SK-N-SH (cell line): Measurements from ENCODE around the gene NPS. TPM values are rescaled to one million over a fixed set of nuclear protein-coding genes. Genes with fewer than 3 reads are reported as not detected.

Experiments used
- CTCF ChIA-PET: fragments of 300-600, 350-600 bp; formaldehyde crosslinking; extraction: SDS; loops from one replicate; lab custom pipeline; 2021; lab: Yijun Ruan, JAX
- POLR2A ChIA-PET: fragments of 350-600 bp; sonication (Branson Sonifier 250); formaldehyde crosslinking; extraction: SDS; loops from one replicate; lab custom pipeline; 2020; ENCODE audit warnings: antibody characterized with exemption, inconsistent platforms; lab: Yijun Ruan, JAX
- DNase-seq: peaks from one replicate; pipeline ENCODE4 v3.0.0; 2012
- H2AFZ ChIP-seq: fragments of 200-600 bp; sonication (generic); 2 replicates; pipeline ENCODE4 v1.8.1; 2016; ENCODE audit warnings: antibody characterized with exemption, mild to moderate bottlenecking, low read depth
- H3F3A ChIP-seq: fragments of 200-600 bp; sonication (generic); replicated peaks from 2 replicates; pipeline ENCODE3; 2016; ENCODE audit warnings: antibody characterized with exemption, mild to moderate bottlenecking; ENCODE audit not compliant: insufficient read depth
- H3K27ac ChIP-seq, 2 experiments: fragments of 200-500 bp in 1 of 2; fragments of 200-600 bp in 1 of 2; sonication (Bioruptor generic) in 1 of 2; sonication (generic), shearing (Covaris generic) in 1 of 2; 2 replicates each; pipeline versions ENCODE4 v1.5.1 to v1.6.1; 2014 to 2016; ENCODE audit warnings: low read depth in 2 of 2, inconsistent platforms in 1 of 2, low read length in 1 of 2, mild to moderate bottlenecking in 1 of 2, mixed read lengths in 1 of 2
- H3K27me3 ChIP-seq: fragments of 200-600 bp; sonication (generic), shearing (Covaris generic); 2 replicates; pipeline ENCODE4 v1.6.1; 2016; ENCODE audit warnings: mixed run types; ENCODE audit not compliant: insufficient read depth
- H3K36me3 ChIP-seq, 2 experiments: fragments of 200-500 bp in 1 of 2; fragments of 200-600 bp in 1 of 2; sonication (Bioruptor generic) in 1 of 2; sonication (generic) in 1 of 2; replicated peaks in 1 of 2; 2 replicates each; pipeline versions ENCODE3 to v1.5.1; 2014 to 2016; ENCODE audit warnings: low read length in 1 of 2, mild to moderate bottlenecking in 1 of 2; ENCODE audit not compliant: insufficient read depth in 2 of 2, control insufficient read depth in 1 of 2
- H3K4me1 ChIP-seq, 2 experiments: fragments of 200-500 bp in 1 of 2; fragments of 200-600 bp in 1 of 2; sonication (Bioruptor generic) in 1 of 2; sonication (generic), shearing (Covaris generic) in 1 of 2; 2 replicates each; pipeline versions ENCODE4 v1.5.1 to v1.6.1; 2014 to 2016; ENCODE audit warnings: low read depth in 1 of 2, low read length in 1 of 2, mixed run types in 1 of 2; ENCODE audit not compliant: insufficient read depth in 2 of 2, control insufficient read depth in 1 of 2
- H3K4me2 ChIP-seq: fragments of 200-600 bp; sonication (generic), shearing (Covaris generic); 2 replicates; pipeline ENCODE4 v1.6.1; 2017; ENCODE audit warnings: mixed run types
- H3K4me3 ChIP-seq, 2 experiments: fragments of 200-500 bp in 1 of 2; fragments of 200-600 bp in 1 of 2; sonication (Bioruptor generic) in 1 of 2; sonication (generic), shearing (Covaris generic) in 1 of 2; 2 replicates each; pipeline versions ENCODE4 v1.5.1 to v1.8.1; 2014 to 2016; ENCODE audit warnings: low read depth in 2 of 2, inconsistent platforms in 1 of 2, low read length in 1 of 2, mild to moderate bottlenecking in 1 of 2, mixed read lengths in 1 of 2, moderate library complexity in 1 of 2
- H3K79me2 ChIP-seq: fragments of 200-600 bp; sonication (generic); 2 replicates; pipeline ENCODE4 v1.8.1; 2017; ENCODE audit warnings: mild to moderate bottlenecking; ENCODE audit not compliant: insufficient read depth
- H3K9ac ChIP-seq: fragments of 200-600 bp; sonication (generic); 2 replicates; pipeline ENCODE4 v1.6.1; 2017; ENCODE audit warnings: mixed run types
- H3K9me2 ChIP-seq: fragments of 200-600 bp; sonication (generic); 2 replicates; pipeline ENCODE4 v1.6.1; 2017; ENCODE audit warnings: mixed run types
- H3K9me3 ChIP-seq: fragments of 200-600 bp; sonication (generic); 2 replicates; pipeline ENCODE4 v1.6.1; 2017; ENCODE audit warnings: mixed run types, mild to moderate bottlenecking, moderate library complexity
- H4K20me1 ChIP-seq: fragments of 200-600 bp; sonication (generic); 2 replicates; pipeline ENCODE4 v1.6.1; 2017; ENCODE audit warnings: mild to moderate bottlenecking, mixed run types; ENCODE audit not compliant: insufficient read depth
- CHD2 ChIP-seq: fragments of 150-350 bp; IDR thresholded peaks from 2 replicates; pipeline ENCODE4 v1.6.1; 2018; ENCODE audit warnings: low read length; ENCODE audit not compliant: partially characterized antibody
- CTCF ChIP-seq: fragments of 200-600 bp; sonication (generic); IDR thresholded peaks from 2 replicates; pipeline ENCODE4 v1.6.1; 2017; ENCODE audit warnings: antibody characterized with exemption, mild to moderate bottlenecking, moderate library complexity
- ELF1 ChIP-seq: IDR thresholded peaks from 2 replicates; pipeline ENCODE4 v1.4.0; 2012
- EP300 ChIP-seq, 2 experiments: IDR thresholded peaks; 2 replicates each; pipeline versions ENCODE4 v1.4.0 to v1.6.1; 2012; ENCODE audit warnings: borderline replicate concordance in 1 of 2, low read depth in 1 of 2, low read length in 1 of 2
- FOSL2 ChIP-seq: IDR thresholded peaks from 2 replicates; pipeline ENCODE4 v1.4.0; 2012; ENCODE audit warnings: low read depth, mild to moderate bottlenecking, moderate library complexity, borderline replicate concordance
- FOXJ3 ChIP-seq: sonication (generic); formaldehyde crosslinking; IDR thresholded peaks from 2 replicates; pipeline ENCODE4 v1.5.1; 2020; ENCODE audit warnings: mild to moderate bottlenecking, missing genetic modification reagents
- FOXM1 ChIP-seq: IDR thresholded peaks from 2 replicates; pipeline ENCODE4 v1.4.0; 2012; ENCODE audit warnings: low read depth, mild to moderate bottlenecking
- GABPA ChIP-seq: IDR thresholded peaks from 2 replicates; pipeline ENCODE4 v1.4.0; 2012; ENCODE audit warnings: low read depth, mild to moderate bottlenecking
- GATA2 ChIP-seq: sonication (generic); formaldehyde crosslinking; IDR thresholded peaks from 2 replicates; pipeline ENCODE4 v1.5.0; 2020; ENCODE audit warnings: mild to moderate bottlenecking, missing genetic modification reagents
- JUND ChIP-seq: IDR thresholded peaks from 2 replicates; pipeline ENCODE4 v1.4.0; 2012
- MEF2A ChIP-seq: IDR thresholded peaks from 2 replicates; pipeline ENCODE4 v1.4.0; 2012; ENCODE audit warnings: low read depth, borderline replicate concordance
- MXI1 ChIP-seq: IDR thresholded peaks from 2 replicates; pipeline ENCODE4 v1.6.1; 2012; ENCODE audit warnings: mild to moderate bottlenecking, low read depth, low read length, improper control_type of control experiment
- NFIC ChIP-seq: IDR thresholded peaks from 2 replicates; pipeline ENCODE4 v1.4.0; 2012; ENCODE audit warnings: borderline replicate concordance
- PBX3 ChIP-seq: IDR thresholded peaks from 2 replicates; pipeline ENCODE4; 2012
- RAD21 ChIP-seq: IDR thresholded peaks from 2 replicates; pipeline ENCODE4 v1.6.1; 2012; ENCODE audit warnings: mild to moderate bottlenecking, low read length
- RXRA ChIP-seq: IDR thresholded peaks from 2 replicates; pipeline ENCODE4 v1.4.0; 2012; ENCODE audit warnings: low read depth, mild to moderate bottlenecking, borderline replicate concordance
- SIN3A ChIP-seq: IDR thresholded peaks from 2 replicates; pipeline ENCODE4 v1.6.1; 2012; ENCODE audit warnings: low read depth, mild to moderate bottlenecking, low read length, moderate library complexity, borderline replicate concordance
- TAF1 ChIP-seq: IDR thresholded peaks from 2 replicates; pipeline ENCODE4 v1.6.1; 2012; ENCODE audit warnings: low read depth, mild to moderate bottlenecking, low read length, moderate library complexity, borderline replicate concordance
- TEAD4 ChIP-seq: IDR thresholded peaks from 2 replicates; pipeline ENCODE4 v1.4.0; 2012; ENCODE audit warnings: mild to moderate bottlenecking, borderline replicate concordance; ENCODE audit not compliant: insufficient read depth
- YY1 ChIP-seq: IDR thresholded peaks from 2 replicates; pipeline ENCODE4 v1.4.0; 2012; ENCODE audit warnings: low read depth, mild to moderate bottlenecking
- WGBS: methylation state at CpG from one replicate; pipeline ENCODE4 v1.1.6; 2017; ENCODE audit warnings: low lambda C conversion rate; 5-methylcytosine and 5-hydroxymethylcytosine counted together
- polyA plus RNA-seq, 3 experiments: library from polyadenylated mRNA; depleted of rRNA; stranded (reverse); fragments of >200 nt; gene quantifications; 2 replicates each; pipeline ENCODE4 v1.2.3, GENCODE V29; 2012

The NPS gene
- not detected in 2 replicates for polyA plus RNA-seq (2012; rRNA removed)
- not detected in 2 replicates for polyA plus RNA-seq (2012; cell fraction: cytosol; rRNA removed)
- not detected in 2 replicates for polyA plus RNA-seq (2012; cell fraction: nucleus; rRNA removed)

DNA sequence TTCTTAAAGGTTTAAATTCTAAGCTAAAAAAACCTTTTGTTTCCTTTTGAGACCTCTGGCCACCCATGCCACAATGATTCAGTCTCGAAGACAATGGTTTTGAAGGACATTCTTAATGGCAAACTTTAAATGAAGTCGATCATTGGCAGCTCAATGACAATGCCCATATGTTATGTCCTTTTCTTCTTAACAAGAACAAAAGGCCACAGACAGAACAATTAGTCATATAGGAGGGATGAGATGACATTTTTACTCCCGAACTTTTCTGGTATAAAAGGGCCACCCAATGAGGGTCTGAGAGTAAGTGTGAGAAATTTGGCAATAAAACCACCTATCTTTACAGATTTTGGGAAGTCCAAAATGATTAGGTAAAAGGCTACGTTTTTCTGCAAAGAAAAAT is at the start of gene NPS:
Gene NPS, plus strand, starts transcription at position 301 of the 400 bp plus-strand sequence. Its CDS starts 60 bp downstream, at position 361.
- POLR2A ChIA-PET = no interaction called here
- no peak within 1 kb of the TSS for H3K9ac ChIP-seq
- no peaks in the 10 kb centered on the region for H3K27me3 ChIP-seq
- H3K4me2 ChIP-seq = no peak within 1 kb of the TSS
- no peak for TF ChIP-seq YY1
- no peak for TF ChIP-seq TEAD4
- no peak for TF ChIP-seq MXI1
- no peak for TF ChIP-seq FOSL2
- TF ChIP-seq RAD21 = no peak
- TF ChIP-seq FOXJ3 (CRISPR knock-in tag) = no peak
- TF ChIP-seq EP300 (IDR thresholded peaks at IDR 0.05; ENCODE audit: borderline replicate concordance in 1 of 2, low read depth in 1 of 2, low read length in 1 of 2) = no peak
- no peak for TF ChIP-seq GABPA
- no peak for TF ChIP-seq RXRA
- no peak for TF ChIP-seq TAF1
- no peak for TF ChIP-seq ELF1
- no peak for TF ChIP-seq JUND
- no peak for TF ChIP-seq FOXM1
- no peak for TF ChIP-seq MEF2A
- no peak for TF ChIP-seq CTCF
- TF ChIP-seq SIN3A = no peak
- TF ChIP-seq CHD2 = no peak
- TF ChIP-seq PBX3 = no peak
- TF ChIP-seq NFIC = no peak
- TF ChIP-seq GATA2 = no peak
- TF ChIP-seq, all 33 proteins: peak for 0
- H3K9me3 ChIP-seq = 0 out of 2 replicates have a peak, but pooled peaks cover 8% of the 10 kb centered on the region
- H3K36me3 ChIP-seq = no peaks in the 10 kb centered on the region
- no peak for DNase-seq
- H3F3A ChIP-seq = no peaks in the 10 kb centered on the region
- CTCF ChIA-PET = no interaction called here
- H3K79me2 ChIP-seq = no peaks in the 10 kb centered on the region
- H3K9me2 ChIP-seq = no peaks in the 10 kb centered on the region
- WGBS = 7% methylated on average over 4 of the region's 4 CpGs
- no peak within 1 kb of the TSS for H3K27ac ChIP-seq
- no peak within 1 kb of the TSS for H2AFZ ChIP-seq
- H3K4me3 ChIP-seq = no peak within 1 kb of the TSS
- H4K20me1 ChIP-seq = no peaks in the 10 kb centered on the region
- no peaks in the 10 kb centered on the region for H3K4me1 ChIP-seq
